ENCODE measurements around the gene HTT. TPM values are rescaled to one million over a fixed set of nuclear protein-coding genes. Genes with fewer than 3 reads are reported as not detected.
A peak's percentile ranks its signal among the peaks of the same experiment; 100 is the strongest.

The HTT gene
- total RNA-seq, 1 donor from 2014 or later = 82.8 TPM

DNA sequence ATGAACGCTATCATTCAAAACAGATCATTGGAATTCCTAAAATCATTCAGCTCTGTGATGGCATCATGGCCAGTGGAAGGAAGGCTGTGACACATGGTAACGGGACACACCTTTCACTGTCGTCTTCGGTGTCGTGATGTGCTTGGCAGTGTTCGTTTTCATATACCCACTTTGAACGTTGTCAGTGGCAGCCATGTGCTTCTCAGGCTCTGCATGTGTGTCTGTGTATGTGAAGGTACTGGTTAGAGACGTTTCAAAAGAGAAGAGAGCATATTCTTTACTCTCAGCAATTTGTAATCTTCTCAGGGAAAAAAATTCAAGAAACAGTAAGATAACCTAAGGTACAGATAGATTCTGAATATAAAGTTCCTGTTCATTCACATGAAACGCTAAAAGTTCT lies 103.9 kb downstream of the HTT start:
- Mint-ChIP-seq H3K4me3 (ENCODE audit: low read depth) (no peak overlapping the region), H3K9me3 (ENCODE audit: low read depth) (no peaks in the 10 kb centered on the region), H3K27me3 (no peaks in the 10 kb centered on the region), H3K36me3 (ENCODE audit: insufficient read depth) (peaks cover 29% of the 10 kb centered on the region), H3K4me1 (ENCODE audit: low read depth) (peaks cover 47% of the 10 kb centered on the region), H3K27ac (peak overlapping the region; percentile 83)
- TF ChIP-seq, protein P1, sequence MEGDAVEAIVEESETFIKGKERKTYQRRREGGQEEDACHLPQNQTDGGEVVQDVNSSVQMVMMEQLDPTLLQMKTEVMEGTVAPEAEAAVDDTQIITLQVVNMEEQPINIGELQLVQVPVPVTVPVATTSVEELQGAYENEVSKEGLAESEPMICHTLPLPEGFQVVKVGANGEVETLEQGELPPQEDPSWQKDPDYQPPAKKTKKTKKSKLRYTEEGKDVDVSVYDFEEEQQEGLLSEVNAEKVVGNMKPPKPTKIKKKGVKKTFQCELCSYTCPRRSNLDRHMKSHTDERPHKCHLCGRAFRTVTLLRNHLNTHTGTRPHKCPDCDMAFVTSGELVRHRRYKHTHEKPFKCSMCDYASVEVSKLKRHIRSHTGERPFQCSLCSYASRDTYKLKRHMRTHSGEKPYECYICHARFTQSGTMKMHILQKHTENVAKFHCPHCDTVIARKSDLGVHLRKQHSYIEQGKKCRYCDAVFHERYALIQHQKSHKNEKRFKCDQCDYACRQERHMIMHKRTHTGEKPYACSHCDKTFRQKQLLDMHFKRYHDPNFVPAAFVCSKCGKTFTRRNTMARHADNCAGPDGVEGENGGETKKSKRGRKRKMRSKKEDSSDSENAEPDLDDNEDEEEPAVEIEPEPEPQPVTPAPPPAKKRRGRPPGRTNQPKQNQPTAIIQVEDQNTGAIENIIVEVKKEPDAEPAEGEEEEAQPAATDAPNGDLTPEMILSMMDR (IDR thresholded peaks at IDR 0.05; ENCODE audit: unreplicated experiment) = no peak
- no peak for DNase-seq (ENCODE audit: low spot score, unreplicated experiment)

DNA sequence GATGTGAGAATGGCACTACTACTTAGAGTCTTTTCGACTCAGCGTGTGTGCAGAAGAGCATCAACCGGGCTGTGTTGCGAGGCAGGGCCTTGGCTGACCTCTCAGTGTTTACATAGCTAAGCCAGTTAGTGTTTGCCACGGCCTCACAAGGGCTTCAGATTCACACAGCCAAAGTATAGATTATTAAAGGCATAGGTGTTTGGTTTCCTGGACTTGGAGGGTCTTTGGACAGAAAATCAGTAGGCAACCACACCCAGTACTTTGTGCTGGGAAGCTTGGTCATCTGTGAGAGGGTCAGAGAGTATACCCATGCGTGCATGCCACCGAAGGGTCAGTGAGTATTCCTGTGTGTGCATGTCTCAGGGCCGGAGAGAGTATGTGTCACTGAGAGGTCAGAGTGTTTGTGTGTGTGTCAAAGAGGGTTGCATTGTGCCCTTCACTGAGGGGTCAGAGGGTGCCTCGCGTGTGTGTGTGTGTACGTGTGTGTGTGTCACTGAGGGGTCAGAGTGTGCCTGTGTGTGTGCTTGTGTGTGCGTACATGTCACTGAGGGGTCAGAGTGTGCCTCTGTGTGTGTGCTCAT lies 104.7 kb downstream of the HTT start:
- H3K4me3 Mint-ChIP-seq (ENCODE audit: low read depth) = no peak overlapping the region
- H3K27me3 Mint-ChIP-seq = no peaks in the 10 kb centered on the region
- H3K9me3 Mint-ChIP-seq (ENCODE audit: low read depth) = no peaks in the 10 kb centered on the region
- peak overlapping the region; percentile 83 for H3K27ac Mint-ChIP-seq
- H3K36me3 Mint-ChIP-seq (ENCODE audit: insufficient read depth) = peaks cover 32% of the 10 kb centered on the region
- H3K4me1 Mint-ChIP-seq (ENCODE audit: low read depth) = peaks cover 47% of the 10 kb centered on the region
- TF ChIP-seq, protein P1 (IDR thresholded peaks at IDR 0.05; ENCODE audit: unreplicated experiment) = no peak
- no peak for DNase-seq (ENCODE audit: low spot score, unreplicated experiment)

DNA sequence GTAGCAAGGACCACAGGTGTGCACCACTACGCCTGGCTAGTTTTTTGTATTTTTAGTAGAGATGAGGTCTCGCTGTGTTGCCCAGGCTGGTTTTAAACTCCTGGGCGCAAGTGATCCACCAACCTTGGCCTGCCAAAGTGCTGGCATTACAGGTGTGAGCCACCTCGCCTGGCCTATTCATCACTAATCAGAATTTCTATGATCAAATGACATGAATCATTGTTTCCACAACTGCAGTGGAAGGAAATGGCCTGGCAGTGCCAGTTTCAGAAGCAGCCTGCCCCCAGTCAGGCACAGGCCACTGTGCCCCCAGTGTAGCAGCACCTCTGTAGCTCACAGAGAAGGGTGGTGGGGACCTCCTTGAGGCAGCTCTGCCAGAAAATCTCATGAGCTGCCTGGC lies 108.5 kb downstream of the HTT start:
- H3K9me3 Mint-ChIP-seq (ENCODE audit: low read depth) = no peaks in the 10 kb centered on the region
- no peaks in the 10 kb centered on the region for H3K27me3 Mint-ChIP-seq
- no peak overlapping the region for H3K27ac Mint-ChIP-seq
- DNase-seq (ENCODE audit: low spot score, unreplicated experiment) = no peak
- H3K4me3 Mint-ChIP-seq (ENCODE audit: low read depth) = no peak overlapping the region
- TF ChIP-seq, protein P1 (IDR thresholded peaks at IDR 0.05; ENCODE audit: unreplicated experiment) = no peak
- peaks cover 37% of the 10 kb centered on the region for H3K36me3 Mint-ChIP-seq (ENCODE audit: insufficient read depth)
- peaks cover 25% of the 10 kb centered on the region for H3K4me1 Mint-ChIP-seq (ENCODE audit: low read depth)

DNA sequence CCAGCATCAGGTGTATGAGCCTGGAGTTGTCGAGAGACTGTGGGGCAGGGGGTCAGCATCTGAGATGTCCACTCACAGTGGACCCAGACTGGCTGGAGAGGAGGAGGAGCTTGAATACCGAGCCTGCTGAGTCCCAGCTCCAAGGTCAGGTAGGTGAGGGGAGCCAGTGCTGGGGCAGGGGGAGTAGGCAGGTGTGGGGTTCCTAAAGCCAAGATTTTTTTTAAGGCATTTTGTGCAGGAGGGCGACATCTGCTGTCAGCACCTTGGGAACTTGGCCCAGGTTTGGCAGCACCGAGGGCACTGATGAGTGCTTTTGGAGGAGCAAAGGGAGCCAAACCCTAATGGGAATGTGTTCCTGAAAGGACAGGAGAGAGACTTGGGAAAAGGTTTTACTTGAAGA lies 110.2 kb downstream of the HTT start:
- TF ChIP-seq, protein P1 (IDR thresholded peaks at IDR 0.05; ENCODE audit: unreplicated experiment) = no peak
- H3K36me3 Mint-ChIP-seq (ENCODE audit: insufficient read depth) = peaks cover 39% of the 10 kb centered on the region
- no peak overlapping the region for H3K27ac Mint-ChIP-seq
- no peaks in the 10 kb centered on the region for H3K27me3 Mint-ChIP-seq
- peaks cover 9% of the 10 kb centered on the region for H3K4me1 Mint-ChIP-seq (ENCODE audit: low read depth)
- H3K9me3 Mint-ChIP-seq (ENCODE audit: low read depth) = no peaks in the 10 kb centered on the region
- no peak overlapping the region for H3K4me3 Mint-ChIP-seq (ENCODE audit: low read depth)
- DNase-seq (ENCODE audit: low spot score, unreplicated experiment) = no peak

DNA sequence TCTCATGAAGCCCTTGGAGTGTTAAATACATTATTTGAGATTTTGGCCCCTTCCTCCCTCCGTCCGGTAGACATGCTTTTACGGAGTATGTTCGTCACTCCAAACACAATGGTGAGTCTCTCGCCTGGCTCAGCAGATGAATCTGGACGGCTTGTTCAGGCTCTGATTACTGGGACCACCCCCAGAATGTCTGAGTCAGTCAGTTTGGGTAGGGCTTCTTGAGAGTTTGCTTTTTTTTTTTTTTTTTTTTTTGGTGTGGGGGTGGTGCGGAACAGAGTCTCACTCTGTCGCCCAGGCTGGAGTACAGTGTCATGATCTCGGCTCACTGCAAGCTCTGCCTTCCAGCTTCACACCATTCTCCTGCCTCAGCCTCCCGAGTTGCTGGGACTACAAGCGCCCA lies 112.1 kb downstream of the HTT start:
- DNase-seq (ENCODE audit: low spot score, unreplicated experiment) = no peak
- TF ChIP-seq, protein P1 (IDR thresholded peaks at IDR 0.05; ENCODE audit: unreplicated experiment) = no peak
- Mint-ChIP-seq H3K4me1 (ENCODE audit: low read depth) (no peaks in the 10 kb centered on the region), H3K9me3 (ENCODE audit: low read depth) (no peaks in the 10 kb centered on the region), H3K4me3 (ENCODE audit: low read depth) (no peak overlapping the region), H3K27me3 (no peaks in the 10 kb centered on the region), H3K36me3 (ENCODE audit: insufficient read depth) (peaks cover 33% of the 10 kb centered on the region), H3K27ac (no peak overlapping the region)

Data from progenitor cell of endocrine pancreas (in vitro differentiated cells).